GM18861 (cell line): Measurements from ENCODE around the gene OAS1.

Experiments used
- ATAC-seq: cut with Tn5 transposase; IDR thresholded peaks from one replicate; pipeline ENCODE4 v1.9.1; 2021; ENCODE audit not compliant: unreplicated experiment

The OAS1 gene

DNA sequence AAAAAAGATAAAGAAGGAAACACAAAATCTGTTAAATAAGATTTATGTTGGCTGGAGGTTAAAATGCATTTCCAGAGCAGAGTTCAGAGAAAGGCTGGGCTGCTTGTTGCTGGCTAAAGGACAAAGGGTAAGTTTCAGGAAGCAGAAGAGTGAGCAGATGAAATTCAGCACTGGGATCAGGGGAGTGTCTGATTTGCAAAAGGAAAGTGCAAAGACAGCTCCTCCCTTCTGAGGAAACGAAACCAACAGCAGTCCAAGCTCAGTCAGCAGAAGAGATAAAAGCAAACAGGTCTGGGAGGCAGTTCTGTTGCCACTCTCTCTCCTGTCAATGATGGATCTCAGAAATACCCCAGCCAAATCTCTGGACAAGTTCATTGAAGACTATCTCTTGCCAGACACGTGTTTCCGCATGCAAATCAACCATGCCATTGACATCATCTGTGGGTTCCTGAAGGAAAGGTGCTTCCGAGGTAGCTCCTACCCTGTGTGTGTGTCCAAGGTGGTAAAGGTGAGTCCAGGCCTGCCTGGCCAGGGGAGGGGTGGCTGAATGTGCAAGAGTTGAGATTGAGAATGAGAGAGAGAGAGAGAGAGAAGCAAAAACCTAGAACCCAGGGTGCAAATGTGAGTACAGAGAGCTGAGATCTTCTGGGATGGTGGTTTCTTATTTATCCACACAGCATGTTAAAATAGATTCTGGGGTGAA, at the start of gene OAS1:
Gene OAS1, plus strand, starts transcription at position 251 of the 703 bp plus-strand sequence. Its CDS starts 78 bp downstream, at position 329.
- peak; percentile 46 for ATAC-seq

DNA sequence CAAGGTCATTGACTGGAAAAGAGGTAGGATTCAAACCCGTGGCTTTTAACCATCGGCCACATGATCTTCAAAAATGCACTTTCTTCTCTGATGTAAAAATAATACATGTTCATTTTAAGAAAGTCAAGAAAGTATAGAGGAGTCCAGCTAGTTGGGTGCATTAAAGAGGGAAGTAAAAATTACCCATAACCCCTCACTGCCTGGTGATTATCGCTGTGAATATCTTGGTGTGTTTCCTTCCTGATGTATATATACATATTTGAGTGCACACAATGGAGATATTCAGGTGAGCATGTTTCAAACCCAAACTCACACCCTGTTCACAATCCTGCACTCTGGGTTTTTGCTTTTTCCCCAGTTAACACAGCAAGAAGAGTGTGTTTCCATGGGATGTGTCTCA, 47.5 kb upstream of the OAS1 start:
- ATAC-seq = no peak

DNA sequence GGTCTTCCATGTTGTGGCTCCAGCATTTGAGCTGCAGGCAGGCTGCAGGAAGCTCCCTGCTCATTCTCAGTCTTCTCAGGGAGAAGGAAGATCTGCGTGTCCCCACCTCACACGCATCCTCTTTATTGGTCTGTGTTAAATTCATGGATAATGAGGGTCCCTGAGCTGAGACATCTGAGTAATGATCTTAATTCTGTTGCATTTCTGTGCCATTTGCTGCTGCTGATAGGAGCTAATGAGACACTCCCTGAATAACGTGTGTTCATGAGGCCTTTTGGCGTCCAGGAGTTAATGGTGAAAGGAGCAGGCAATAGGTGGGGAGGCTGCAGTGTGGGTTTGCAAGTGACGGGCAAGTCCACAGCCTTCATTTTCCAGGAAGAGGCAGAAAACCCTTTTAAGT, 46.6 kb upstream of the OAS1 start:
- ATAC-seq = no peak

DNA sequence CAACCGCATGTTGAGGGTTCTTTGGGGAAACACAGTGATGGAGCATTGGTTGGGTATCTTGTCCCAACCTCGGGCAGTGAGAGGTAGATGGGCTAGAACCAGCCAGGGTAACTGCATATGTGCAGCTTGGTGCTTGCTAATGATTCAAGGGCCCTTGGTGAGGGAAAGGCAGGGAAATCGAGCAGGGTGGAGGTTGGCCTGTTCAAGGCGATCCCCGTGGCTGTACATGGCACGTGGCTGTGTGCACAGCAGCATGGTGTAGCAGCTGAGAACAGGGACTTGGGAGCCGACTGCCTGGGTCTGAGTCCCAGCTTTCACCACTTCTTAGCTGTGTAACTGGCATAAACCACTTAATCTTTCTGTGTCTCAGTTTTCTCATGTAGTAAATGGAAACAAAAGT, 45.5 kb upstream of the OAS1 start:
- no peak for ATAC-seq

DNA sequence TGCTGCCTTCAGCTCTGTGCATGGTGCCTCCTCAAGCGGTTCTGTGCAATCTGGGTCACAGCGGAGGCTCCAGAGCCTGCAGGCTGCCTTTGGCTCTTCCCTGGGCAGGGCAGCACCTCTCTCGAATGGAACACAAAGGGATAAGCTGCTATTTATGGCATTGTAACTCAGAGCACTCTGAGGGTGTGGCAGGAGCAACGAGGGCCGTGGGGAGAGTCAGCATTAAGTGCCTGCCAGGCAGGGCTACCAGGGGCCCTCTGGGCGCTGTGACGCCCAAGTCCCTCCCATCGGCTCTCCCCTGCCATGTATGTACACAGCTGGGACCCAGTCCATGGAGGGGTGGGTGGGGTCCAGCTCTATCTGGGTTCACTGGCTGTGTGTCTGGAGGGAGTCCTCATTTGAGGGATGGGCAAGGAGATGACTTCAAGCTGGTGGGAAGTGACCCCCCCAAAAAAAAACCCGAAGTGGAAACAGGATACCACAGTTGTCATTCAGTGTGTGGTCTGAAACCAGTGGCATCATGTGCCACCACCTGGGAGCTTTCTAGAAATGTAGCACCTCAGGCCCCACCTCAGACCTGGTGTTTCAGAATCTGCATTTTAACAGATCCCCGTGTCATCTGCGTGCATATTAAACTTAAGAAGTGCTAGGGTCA, 44.0 kb upstream of the OAS1 start:
- no peak for ATAC-seq

DNA sequence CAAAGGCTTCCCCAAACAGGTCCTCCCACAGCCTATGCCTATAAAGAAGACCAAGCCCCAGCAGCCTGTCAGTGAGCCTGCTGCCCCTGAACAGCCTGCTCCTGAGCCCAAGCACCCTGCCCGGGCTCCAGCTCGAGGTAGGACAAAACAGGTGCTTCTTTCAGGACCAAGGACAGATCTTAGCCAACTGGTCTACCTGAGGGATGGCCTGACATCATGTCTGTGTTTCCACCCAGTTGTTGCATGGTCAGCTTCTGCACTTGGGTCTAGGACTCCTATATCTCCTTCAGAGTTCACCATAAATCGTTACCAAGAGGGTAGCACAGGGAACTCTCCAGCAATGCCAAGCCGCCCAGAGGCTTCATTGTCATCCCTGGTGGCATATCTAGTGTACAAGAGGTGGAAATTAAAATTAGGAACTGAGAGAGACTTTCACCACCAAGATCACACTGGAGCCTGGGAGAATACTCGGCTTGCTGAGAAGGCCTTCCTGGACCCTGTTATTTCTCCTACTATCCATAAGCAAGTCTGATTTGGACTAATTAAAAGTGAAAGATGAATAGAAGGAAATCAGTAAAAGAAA, 38.2 kb upstream of the OAS1 start:
- no peak for ATAC-seq

DNA sequence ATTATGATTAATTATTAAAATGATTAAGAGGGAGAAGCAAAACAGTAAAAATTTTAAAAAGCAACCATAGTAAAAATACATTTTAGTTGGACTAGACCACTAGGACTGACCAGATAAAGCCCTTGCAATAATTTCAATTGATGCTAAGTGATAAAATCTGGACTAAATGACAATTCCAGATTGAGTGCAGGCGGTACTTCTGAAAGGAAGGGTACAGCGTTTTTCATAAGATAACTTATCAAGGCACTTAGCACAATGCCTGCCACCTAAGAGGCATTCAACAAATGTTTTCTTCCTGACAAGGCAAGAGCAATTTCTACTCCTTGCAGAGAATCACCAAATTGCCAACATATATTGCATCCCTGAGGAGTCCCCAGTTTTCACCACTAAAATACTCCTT, 37.7 kb upstream of the OAS1 start:
- no peak for ATAC-seq

DNA sequence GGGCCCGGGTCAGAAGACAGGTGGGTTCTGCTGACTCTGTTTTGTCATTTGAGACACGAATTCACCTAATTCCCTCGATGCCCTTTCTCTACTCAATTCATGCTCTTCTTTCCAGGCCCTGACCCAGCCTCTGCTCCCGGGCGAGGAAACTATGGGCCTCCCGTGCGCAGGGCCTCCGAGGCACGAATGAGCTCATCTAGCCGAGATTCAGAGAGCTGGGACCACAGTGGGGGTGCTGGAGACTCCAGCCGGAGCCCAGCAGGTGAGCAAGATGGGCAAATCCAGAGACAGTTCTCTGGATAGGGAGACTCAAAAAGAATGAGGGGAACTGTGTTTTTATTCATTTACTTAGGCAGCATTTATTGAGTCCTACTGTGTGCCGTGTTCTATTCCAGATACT, 37.0 kb upstream of the OAS1 start:
- no peak for ATAC-seq

DNA sequence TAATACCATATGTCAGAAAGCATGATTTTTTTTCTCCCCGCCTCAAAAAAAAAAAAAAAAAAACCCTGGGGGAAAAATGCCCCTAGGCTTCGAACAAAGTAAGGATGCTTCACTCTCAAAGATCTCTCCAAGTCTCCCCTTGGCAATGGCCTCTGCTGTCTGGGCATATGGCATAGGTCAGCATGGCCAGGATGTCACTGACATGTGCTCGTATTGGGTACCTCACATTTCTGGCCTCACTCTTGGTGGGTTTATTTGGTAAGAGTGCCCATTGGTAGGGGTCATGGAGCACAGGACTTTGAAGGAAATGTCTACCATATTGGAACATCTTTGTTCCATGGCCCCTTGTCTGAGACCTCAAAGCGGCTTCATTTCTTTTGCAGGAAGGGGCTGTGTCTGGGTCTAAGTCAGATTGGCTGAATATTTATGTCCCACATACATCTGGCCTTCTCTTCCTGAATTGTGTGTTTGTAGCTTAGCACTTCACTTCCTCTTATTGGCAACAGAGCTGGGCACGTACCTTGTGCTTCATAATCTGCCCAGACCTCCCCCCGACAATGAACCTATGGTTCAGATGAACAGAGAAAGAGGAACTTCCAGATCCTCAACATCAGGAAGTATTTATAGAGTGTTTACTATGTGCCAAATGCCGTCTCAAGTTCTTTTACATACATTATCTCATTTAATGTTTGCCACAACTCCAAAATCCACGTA, 36.3 kb upstream of the OAS1 start:
- ATAC-seq = no peak

DNA sequence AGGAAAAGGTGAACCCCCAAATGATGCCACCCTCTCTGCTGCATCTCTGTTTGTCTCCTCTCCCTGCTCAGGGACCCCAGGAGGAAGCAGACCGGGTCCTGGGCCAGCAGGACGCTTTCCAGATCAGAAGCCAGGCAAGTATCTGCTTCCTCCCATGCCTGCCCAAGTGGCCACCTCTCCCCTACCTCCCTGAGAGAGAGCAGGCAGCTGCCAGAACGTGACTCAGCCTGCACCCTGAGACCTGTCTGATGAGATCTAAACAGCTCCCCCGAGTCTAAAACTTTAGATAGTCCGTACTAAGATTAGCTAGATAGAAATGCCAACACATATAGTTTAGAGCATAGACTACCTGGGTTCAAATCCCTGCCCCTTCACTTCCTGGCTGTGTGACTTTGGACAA, 31.2 kb upstream of the OAS1 start:
- no peak for ATAC-seq

DNA sequence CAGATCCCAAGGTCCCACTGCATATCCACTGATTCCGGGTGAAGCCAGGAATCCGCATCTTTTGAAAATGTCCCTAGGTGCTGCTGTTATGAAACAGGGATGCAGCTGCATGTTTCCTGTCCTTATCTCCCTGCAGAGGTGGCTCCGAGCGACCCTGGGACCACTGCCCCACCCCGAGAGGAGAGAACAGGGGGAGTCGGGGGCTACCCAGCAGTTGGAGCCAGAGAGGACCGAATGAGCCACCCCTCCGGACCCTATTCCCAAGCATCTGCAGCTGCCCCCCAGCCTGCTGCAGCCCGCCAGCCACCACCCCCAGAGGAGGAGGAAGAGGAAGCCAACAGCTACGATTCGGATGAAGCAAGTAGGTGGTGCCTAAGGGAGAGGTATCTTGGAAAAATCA, 30.3 kb upstream of the OAS1 start:
- no peak for ATAC-seq

DNA sequence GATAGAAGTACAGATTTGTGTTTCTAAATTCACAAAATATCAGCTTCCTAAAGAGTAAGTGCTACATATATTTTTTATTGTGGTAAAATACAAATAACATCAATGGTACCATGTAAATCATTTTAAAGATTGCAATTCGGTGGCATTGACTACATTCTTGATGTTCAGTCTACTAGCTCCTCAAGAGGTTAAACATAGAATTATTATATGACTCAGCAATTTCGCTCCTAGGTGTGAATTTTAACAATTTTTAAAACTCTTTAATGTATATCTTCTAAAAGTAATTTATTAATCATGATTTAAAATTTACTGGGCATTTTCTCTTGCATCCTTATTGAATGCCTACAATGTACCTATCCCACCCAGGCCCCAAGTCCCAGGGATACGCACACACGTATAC, 29.8 kb upstream of the OAS1 start:
- no peak for ATAC-seq

DNA sequence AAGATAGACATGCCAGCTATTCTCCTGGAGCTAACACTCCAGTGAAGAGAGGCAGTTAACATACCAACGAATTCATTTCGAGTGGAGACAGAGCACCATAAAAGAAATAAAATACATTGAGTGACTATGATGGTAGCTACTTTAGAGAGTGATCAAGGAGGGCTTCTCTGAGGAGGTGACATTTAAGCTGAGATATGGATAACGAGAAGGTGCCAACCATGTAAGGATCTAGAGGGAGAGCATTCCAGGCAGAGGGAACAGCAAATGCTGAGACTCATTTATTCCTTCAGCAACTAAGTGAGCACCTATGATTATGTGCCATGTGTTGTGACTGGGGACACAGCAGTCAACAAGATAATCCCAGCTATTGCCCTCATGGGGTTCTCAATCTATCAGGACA, 28.3 kb upstream of the OAS1 start:
- no peak for ATAC-seq

DNA sequence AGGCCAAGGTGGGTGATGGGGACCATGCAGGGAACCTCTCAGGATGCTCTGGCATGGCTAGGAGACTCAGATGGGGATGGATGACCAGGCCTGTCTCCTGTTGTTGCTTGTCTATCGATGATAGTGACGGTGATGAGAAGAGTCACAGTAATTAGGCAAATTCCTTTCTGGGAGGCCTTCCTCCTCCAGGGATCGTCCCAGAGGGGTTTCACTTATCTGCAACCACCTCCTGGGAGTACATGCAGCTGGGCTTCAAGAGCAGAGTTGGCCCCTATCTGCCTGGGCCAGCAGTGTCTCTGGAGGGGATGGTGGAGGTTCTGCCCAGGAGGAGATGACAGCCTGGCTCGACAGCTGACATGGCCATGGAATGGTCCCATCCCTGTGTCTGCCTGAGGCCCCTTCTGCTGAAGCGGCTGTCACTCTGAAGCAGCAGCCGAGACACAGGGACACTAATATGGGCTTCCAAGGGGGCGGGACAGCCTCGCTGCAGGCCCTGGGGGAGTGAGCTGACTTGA, 27.5 kb upstream of the OAS1 start:
- ATAC-seq = no peak

DNA sequence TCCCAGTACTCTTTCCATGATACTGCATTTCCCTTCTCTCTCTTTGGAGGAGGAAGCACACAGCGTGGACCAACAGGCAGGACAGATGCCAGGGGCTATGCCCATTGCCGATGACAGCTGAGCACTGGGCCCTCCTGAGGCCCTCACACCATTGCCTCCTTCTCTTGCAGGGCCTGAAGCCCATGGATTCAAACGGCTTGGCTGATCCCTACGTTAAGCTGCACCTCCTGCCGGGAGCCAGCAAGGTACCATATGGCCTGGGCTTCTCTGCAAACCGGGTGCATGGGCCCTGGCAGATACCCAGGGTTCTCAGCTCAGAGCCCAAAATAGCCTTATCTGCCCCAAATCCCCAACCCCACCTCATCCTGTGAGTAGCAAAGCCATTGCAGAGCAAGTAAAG, 25.2 kb upstream of the OAS1 start:
- no peak for ATAC-seq

DNA sequence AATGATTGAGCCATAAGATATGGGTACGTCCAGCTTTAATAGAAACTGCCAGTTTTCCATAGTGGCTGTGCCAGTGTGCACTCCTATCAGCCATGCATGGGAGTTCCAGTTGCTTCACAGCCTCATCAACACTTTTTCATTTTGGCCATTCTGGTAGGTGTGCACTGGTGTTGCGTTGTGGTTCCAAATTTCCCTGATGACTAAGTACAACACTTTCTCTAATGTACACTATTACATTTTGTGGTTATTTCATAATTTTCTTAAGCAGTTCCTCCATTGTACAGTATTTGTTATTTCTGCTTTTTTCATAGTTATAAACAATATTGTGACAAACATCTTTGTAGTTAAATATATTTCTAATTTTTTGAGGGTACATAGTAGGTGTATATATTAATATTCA, 21.5 kb upstream of the OAS1 start:
- no peak for ATAC-seq

DNA sequence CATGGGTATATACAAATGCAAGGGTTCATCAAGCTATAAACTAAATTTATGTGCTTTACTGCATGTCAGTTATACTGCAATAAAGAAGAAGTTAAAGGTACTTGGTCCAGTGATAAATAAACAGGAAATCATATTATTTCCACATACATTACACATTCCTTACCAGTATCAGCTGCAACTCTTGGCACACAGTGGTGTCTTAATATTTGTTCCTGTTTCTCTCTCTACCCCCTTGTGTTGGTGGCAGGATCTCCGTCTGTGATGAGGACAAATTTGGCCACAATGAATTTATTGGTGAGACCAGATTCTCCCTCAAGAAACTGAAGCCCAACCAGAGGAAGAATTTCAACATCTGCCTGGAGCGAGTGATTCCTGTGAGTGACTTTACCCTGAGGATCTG, 19.2 kb upstream of the OAS1 start:
- no peak for ATAC-seq

DNA sequence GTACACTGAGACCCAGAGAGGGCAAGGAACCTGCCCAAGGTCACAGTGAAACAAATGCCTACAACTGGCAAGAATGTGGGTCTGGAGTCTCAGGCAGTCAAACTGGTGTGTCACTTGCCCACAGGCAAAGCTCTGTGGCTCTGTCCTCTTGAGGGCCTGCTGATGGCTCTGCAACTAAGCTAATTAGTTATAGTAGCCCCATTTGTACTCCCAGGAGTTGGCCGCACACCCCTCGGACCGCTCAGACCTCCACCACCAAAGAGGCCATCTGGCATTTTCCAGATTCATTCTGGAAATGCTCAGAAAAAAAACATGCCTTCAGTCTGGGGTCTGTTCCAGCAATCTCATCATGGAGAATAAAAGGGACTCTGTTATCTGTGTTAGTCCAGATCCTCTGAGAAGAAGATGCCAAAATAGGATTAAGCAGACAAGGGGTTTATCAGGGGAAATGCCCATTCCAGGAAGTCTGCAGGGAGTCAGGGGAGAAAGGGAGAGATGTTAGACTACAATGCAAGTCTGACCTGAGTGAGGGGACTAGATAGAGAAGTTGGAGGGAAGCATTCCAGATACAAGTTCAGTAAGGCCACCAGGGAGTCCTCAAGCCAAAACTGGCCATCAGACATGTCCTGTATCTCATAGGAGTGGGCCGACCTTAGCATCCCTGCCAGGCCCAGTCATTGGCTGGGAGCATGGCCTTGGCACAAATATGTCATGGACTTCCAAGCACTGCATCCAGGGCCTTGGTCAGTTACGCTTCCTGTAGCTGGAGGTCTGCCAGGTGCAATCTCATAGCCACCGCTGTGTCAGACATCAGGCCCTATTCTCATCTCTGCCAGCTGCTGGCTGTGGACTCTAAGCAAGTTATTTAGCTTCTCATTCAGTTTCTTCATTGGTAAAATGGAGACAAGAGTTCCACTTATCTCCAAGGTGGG, 15.4 kb upstream of the OAS1 start:
- ATAC-seq = no peak

DNA sequence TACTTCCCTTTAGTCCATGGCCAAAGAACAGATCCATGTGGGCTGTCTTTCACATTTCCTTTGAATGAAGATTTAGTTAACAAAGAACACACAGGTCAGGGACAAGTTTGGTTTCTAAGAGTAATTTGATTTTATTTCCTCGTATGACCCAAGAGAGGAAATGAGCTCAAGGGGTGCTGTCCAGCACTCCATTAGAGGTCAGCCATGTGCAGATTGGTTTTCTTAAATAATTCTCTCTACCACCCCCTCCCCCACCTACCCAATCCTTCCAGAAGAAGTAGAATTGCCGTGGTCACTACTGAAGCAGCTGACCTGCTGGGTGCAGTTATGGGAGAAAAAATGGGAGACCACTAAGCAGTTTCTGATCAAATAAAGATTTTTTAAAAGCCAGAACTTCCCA, 13.9 kb upstream of the OAS1 start:
- ATAC-seq = no peak

DNA sequence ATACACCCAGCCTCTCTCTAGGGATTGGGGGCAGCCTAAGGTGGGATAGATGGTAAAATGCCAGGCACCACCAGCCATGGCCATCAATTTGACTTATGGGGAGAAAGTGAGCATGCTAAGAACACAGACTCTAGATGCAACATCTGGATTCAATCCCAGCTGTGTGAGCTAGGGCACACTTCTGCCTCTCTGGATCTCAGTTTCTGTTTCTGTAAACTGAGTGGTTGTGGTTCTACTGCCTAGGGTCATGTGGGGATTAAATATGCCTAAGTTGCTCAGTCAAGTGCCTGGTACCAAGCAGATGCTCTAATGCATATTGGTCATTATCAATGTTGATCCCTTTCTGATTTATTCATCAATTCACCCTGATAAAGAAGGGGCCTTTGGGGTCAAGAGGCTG, 12.6 kb upstream of the OAS1 start:
- ATAC-seq = no peak

DNA sequence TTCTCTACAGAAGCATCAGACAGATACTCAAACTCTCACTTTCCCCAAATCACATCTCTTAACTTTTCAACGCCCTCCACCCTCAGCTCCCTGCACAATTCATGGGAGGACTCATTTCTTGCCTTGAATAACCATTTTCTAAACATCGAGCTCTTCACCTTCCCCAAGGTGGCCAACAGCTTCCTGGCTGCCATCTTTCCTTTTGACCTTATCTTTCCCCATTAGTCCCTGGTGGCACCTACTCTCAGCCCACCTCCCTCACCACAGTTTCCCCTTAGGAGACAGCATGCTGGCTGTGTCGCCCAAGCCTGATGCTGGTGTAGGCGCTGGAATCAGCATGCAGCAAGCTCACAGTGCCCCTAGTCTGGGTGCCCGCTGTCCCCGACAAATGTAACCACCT, 8.4 kb upstream of the OAS1 start:
- ATAC-seq = no peak
